GM20000 (cell line): ENCODE results near the gene KCNQ2.

Experiments used
- DNase-seq: peaks from one replicate; pipeline ENCODE4 v3.0.0; 2012; ENCODE audit warnings: low spot score
- TF ChIP-seq, protein P1 (sequence below): IDR thresholded peaks from 2 replicates; pipeline ENCODE4 v1.5.1; 2012; ENCODE audit warnings: mild to moderate bottlenecking, control low read depth; ENCODE audit errors: extremely low read depth, missing control alignments

KCNQ2 gene

DNA sequence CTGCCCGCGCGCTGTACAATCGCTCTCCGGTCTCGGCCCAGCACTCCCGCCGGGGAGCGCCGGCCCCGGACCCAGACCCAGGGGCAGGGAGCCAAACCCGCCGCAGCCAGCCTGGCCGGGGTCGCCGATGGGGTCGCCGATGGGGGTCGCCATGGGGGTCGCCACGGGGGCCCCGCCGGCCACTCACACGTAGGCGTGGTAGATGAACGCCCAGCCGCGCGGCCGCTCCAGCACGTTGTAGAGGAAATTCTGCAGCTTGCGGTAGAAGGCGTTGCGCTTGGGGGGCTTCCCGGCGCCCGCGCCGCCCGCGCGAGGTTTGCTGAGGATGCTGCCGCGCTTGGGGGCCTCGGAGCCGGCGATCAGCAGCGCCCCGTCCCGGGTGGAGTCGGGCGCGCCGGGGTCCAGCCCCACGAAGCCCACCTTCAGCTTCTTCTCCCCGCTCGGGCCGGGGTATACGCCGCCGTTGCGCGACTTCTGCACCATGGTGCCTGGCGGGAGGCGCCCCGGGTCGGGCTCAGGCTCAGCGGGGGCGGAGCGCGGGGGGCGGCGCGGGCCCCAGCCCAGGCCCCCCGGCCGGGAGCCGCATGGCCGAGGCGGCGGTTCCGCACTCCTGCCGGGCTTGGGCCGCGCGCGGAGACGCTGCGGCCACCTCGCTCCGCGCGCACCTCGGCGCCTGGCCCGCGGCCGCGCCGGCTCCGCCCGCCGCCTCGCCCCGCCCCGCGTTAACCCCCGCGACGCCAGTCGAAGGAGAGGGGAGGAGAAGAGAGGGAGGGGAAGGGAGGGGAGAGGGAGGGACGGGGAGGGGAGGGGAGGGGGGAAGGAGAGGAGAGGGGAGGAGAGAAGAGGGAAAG, at the start of gene KCNQ2:
Gene KCNQ2 (minus strand): TSS at position 675 of the 851 bp plus-strand sequence. CDS start 192 bp downstream, at position 483.
- TF ChIP-seq, protein P1, sequence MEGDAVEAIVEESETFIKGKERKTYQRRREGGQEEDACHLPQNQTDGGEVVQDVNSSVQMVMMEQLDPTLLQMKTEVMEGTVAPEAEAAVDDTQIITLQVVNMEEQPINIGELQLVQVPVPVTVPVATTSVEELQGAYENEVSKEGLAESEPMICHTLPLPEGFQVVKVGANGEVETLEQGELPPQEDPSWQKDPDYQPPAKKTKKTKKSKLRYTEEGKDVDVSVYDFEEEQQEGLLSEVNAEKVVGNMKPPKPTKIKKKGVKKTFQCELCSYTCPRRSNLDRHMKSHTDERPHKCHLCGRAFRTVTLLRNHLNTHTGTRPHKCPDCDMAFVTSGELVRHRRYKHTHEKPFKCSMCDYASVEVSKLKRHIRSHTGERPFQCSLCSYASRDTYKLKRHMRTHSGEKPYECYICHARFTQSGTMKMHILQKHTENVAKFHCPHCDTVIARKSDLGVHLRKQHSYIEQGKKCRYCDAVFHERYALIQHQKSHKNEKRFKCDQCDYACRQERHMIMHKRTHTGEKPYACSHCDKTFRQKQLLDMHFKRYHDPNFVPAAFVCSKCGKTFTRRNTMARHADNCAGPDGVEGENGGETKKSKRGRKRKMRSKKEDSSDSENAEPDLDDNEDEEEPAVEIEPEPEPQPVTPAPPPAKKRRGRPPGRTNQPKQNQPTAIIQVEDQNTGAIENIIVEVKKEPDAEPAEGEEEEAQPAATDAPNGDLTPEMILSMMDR = no peak
- DNase-seq = no peak

DNA sequence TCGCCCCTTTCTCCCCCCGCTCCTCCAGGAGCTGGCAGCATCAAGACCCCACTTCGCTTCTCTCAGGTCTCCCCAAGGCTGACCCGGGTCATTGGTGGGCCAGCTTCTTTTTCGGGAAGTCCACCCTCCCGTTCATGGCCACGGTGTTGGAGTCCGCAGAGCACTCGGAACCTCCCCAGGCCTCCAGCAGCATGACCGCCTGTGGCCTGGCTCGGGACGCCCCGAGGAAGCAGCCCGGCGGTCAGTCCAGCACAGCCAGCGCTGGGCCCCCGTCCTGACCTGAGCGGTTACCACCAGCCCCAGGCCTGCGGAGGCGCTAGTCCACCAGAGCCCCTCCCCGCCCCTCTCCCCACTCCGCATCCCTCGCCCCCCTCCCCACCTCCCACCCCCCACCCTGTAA, 49.1 kb upstream of the KCNQ2 start:
- TF ChIP-seq, protein P1 = no peak

DNA sequence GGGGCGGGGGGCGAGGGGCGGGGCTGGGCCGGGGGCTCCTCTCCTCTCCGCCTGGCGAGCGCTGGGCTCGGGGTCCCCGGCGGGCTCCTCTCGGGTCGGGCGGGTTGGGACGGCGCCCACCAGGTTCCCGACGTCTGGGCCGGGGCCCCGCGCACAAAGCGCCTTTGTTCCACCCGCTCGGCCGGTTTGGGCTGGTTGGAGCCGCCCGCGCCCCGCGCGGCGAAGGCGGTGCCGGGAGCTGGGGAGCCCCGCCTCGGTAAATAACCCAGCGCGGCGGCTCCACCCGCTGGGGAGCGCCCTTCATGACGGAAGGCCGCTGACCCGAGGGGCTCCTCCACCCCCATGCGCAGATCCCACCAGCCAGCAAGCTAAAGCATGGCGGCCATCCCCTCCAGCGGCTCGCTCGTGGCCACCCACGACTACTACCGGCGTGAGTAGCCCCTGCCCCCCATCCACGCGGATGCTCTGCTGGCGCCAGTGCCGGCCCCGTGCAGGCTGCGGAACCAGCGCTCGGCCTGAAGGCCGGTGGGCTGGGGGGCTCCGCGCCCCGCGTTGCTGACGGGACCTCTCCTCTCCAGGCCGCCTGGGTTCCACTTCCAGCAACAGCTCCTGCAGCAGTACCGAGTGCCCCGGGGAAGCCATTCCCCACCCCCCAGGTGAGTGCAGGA, 48.6 kb upstream of the KCNQ2 start:
- peak; percentile 92 for DNase-seq
- TF ChIP-seq, protein P1 = no peak

More for the DNA sequence above, 49.1 kb upstream of the KCNQ2 start:
- no peak for DNase-seq

DNA sequence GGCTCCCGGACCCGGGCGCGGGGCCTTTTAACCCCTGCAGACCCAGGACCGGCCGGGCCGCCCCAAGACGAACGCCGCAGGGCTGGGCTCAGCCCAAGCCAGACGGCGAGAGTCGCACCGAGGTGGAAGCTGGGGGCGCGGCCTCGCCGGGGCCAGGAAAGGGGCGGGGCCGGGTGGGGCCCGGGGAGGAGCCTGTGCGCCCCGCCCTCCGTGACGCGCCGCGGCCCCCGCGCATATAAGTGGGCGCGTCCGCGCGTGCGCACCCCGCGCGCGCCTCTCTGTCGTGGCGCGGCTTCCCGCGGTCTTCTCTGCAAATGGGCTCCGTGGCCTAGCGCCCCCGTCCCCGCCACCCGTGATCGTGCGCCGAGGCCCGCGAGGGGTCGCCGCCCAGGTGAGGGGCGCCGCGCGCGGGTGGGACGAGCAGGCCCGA, 48.1 kb upstream of the KCNQ2 start, which contains the start of gene PPDPF:
Gene PPDPF (plus strand): TSS at position 262 of the 430 bp plus-strand sequence. CDS start 544 bp downstream, outside the sequence.
- DNase-seq = peak; percentile 100
- TF ChIP-seq, protein P1 = no peak

DNA sequence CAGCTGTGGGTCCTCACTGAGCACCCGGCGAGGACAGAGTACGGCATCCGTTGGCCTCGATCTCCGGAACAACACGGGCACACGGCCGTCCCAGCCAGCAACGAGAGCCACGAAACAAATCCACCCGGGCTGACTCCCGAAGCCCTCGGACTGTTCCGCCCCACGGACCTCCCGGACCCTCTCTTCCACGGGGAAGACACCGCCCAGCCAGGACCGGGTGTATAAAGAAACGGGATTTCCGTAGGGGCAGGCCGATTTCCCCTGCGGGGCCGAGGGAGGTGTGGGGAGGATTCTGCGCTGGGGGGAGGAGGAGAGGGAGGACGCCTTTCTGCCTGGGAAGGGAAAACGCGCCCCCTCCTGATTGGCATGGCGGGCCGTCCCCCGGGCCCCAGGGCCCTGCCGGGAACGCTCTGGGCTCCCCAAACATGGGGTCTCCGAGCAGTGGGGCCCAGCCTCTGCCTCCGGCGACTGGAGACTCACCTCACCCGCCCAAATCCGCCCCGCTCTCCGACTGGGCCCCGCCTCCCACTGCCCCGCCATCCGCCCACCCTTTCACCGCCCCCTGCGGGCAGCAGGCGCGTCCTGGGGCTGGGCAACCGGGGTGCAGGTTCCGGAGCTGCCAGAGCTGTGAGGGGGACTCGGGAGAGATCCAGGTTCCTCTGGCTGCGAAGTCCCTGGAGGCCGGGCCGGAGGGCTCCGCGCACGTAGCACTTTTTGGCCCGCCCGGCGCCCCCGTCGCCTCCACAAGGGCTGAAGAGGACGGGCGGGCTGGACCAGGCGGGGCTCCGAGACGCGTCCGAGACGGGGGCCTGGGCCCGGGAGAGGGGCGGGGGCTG, 47.4 kb upstream of the KCNQ2 start:
- TF ChIP-seq, protein P1 = no peak
- peak; percentile 86 for DNase-seq

DNA sequence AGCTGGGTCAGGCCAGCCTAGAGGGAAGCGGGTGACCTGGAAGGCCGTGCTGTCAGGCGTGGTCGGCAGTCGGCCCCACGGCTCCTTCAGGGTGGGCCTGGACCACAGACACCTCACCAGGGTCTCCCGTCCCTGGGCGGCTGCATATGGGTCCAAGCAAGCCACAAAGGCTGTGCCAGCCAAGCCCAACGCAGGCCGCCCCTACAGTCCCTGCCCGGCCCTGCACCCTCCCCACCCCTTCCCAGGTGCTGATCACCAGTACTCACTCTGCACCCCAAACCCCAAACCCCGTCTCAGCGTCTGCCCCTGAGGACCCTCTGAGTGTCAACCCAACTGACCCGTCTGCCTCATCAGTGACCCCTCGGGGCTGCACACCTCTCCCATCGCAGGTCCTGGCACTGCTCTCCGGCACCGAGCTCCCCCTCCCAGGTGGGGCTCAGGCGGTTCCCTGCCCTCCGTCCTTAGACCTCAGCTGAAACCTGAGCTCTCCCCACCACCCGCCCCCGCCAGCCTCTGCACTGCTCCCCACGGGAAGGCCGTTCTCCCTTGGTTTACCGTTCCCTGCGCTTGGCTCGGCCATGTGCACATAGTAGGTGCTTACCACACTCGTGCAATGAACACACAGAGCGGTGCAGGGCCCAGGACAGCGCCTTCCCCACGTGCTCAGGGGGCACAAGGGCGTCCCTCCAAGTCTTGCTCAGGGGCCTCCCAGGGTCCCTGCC, 46.7 kb upstream of the KCNQ2 start:
- no peak for DNase-seq
- TF ChIP-seq, protein P1 = no peak
